H1 (cell line): Measurements from ENCODE around the gene DHRS13. TPM values are rescaled to one million over a fixed set of nuclear protein-coding genes. Genes with fewer than 3 reads are reported as not detected.

Experiments used
- CTCF ChIA-PET: fragments of 300-600 bp; sonication (Branson Sonifier 250); formaldehyde crosslinking; loops from one replicate; lab custom pipeline; 2021; ENCODE audit not compliant: partially characterized antibody; lab: Charles Lee
- POLR2A ChIA-PET: fragments of 300-600 bp; sonication (Branson Sonifier 250); formaldehyde crosslinking; loops from one replicate; lab custom pipeline; 2021; ENCODE audit warnings: inconsistent platforms; ENCODE audit not compliant: partially characterized antibody; lab: Charles Lee
- DNase-seq, 2 experiments: peaks; one replicate each; pipeline versions ENCODE4 v3.0.0 to v3.0.0-alpha.2; 2010 to 2022; ENCODE audit warnings: low spot score in 2 of 2, low read depth in 1 of 2, mixed read lengths in 1 of 2
- FAIRE-seq: peaks from 2 replicates; lab custom pipeline; 2011; peaks lifted over from hg19 to GRCh38; lab: Jason Lieb, UNC
- H2AFZ ChIP-seq: 2 replicates; pipeline ENCODE4 v1.8.1; 2012; ENCODE audit warnings: low read length, inconsistent platforms
- H2AK5ac ChIP-seq: 2 replicates; pipeline ENCODE4 v1.6.1; 2013; ENCODE audit warnings: low read depth, low read length
- H2BK120ac ChIP-seq: replicated peaks from 2 replicates; pipeline ENCODE3; 2013; ENCODE audit warnings: low read depth, low read length, inconsistent platforms
- H2BK12ac ChIP-seq: 2 replicates; pipeline ENCODE4 v1.6.1; 2013; ENCODE audit warnings: low read depth, low read length
- H2BK15ac ChIP-seq: 2 replicates; pipeline ENCODE4 v1.6.1; 2013; ENCODE audit warnings: low read length
- H2BK20ac ChIP-seq: 2 replicates; pipeline ENCODE4 v1.6.1; 2013; ENCODE audit warnings: low read length
- H2BK5ac ChIP-seq: 2 replicates; pipeline ENCODE4 v1.6.1; 2013; ENCODE audit warnings: low read depth, low read length
- H3K14ac ChIP-seq: 2 replicates; pipeline ENCODE4 v1.6.1; 2013; ENCODE audit warnings: inconsistent platforms; ENCODE audit not compliant: insufficient read length
- H3K18ac ChIP-seq: 2 replicates; pipeline ENCODE4 v1.6.1; 2013; ENCODE audit warnings: low read length; ENCODE audit errors: extremely low read depth
- H3K23ac ChIP-seq: 2 replicates; pipeline ENCODE4 v1.6.1; 2013; ENCODE audit warnings: inconsistent platforms; ENCODE audit not compliant: insufficient read length
- H3K23me2 ChIP-seq: 2 replicates; pipeline ENCODE4 v1.6.1; 2013; ENCODE audit warnings: low read depth, low read length
- H3K27ac ChIP-seq: 2 replicates; pipeline ENCODE4 v1.6.1; 2011; ENCODE audit warnings: low read depth, low read length, inconsistent platforms
- H3K27me3 ChIP-seq, 4 experiments: replicated peaks in 1 of 4; 1 replicate in 1 of 4; 2 replicates in 3 of 4; pipeline versions ENCODE4 v1.6.1 to v1.8.1; 2011 to 2013; ENCODE audit warnings: low read length in 3 of 4, mild to moderate bottlenecking in 3 of 4, inconsistent platforms in 2 of 4, mixed read lengths in 2 of 4, moderate library complexity in 1 of 4; ENCODE audit not compliant: control insufficient read depth in 3 of 4, insufficient read depth in 3 of 4; ENCODE audit errors: extremely low read depth in 1 of 4
- H3K36me3 ChIP-seq, 4 experiments: 2 replicates each; pipeline versions ENCODE4 v1.6.1 to v1.8.1; 2011 to 2013; ENCODE audit warnings: mild to moderate bottlenecking in 4 of 4, low read length in 3 of 4, moderate library complexity in 2 of 4, control low read depth in 1 of 4, inconsistent platforms in 1 of 4; ENCODE audit not compliant: insufficient read depth in 4 of 4, control insufficient read depth in 2 of 4
- H3K4ac ChIP-seq: replicated peaks from 2 replicates; pipeline ENCODE3; 2013; ENCODE audit warnings: low read length, low read depth, mixed read lengths, inconsistent platforms; ENCODE audit not compliant: insufficient read length
- H3K4me1 ChIP-seq, 4 experiments: replicated peaks in 1 of 4; 1 replicate in 1 of 4; 2 replicates in 3 of 4; pipeline versions ENCODE4 v1.6.1 to v1.8.1; 2011 to 2013; ENCODE audit warnings: low read length in 3 of 4, inconsistent platforms in 2 of 4, mixed read lengths in 1 of 4; ENCODE audit not compliant: insufficient read depth in 4 of 4, control insufficient read depth in 3 of 4
- H3K4me2 ChIP-seq, 2 experiments: 2 replicates each; pipeline versions ENCODE4 v1.6.1 to v1.8.1; 2011 to 2013; ENCODE audit warnings: low read depth in 2 of 2, low read length in 2 of 2, control low read depth in 1 of 2, inconsistent platforms in 1 of 2, mild to moderate bottlenecking in 1 of 2; ENCODE audit not compliant: insufficient read depth in 1 of 2
- H3K4me3 ChIP-seq, 4 experiments: fragments of 200-600, 300-600 bp in 1 of 4; sonication (generic), shearing (Covaris generic), sonication (Bioruptor Twin) in 1 of 4; 2 replicates each; pipeline versions ENCODE4 v1.5.1 to v1.8.1; 2011 to 2016; ENCODE audit warnings: low read length in 4 of 4, low read depth in 3 of 4, control low read depth in 2 of 4, inconsistent platforms in 2 of 4, mild to moderate bottlenecking in 2 of 4, mixed read lengths in 1 of 4, moderate library complexity in 1 of 4; ENCODE audit not compliant: insufficient read depth in 2 of 4; ENCODE audit errors: extremely low read depth in 1 of 4
- H3K56ac ChIP-seq: replicated peaks from 2 replicates; pipeline ENCODE3; 2013; ENCODE audit warnings: low read depth, mild to moderate bottlenecking, mixed read lengths, low read length, inconsistent platforms; ENCODE audit not compliant: insufficient read length
- H3K79me1 ChIP-seq: 2 replicates; pipeline ENCODE4 v1.6.1; 2013; ENCODE audit warnings: low read depth, low read length, control low read depth
- H3K79me2 ChIP-seq, 2 experiments: 2 replicates each; pipeline versions ENCODE4 v1.6.1 to v1.8.1; 2012 to 2013; ENCODE audit warnings: low read length in 2 of 2, mild to moderate bottlenecking in 2 of 2, inconsistent platforms in 1 of 2; ENCODE audit not compliant: insufficient read depth in 2 of 2, control insufficient read depth in 1 of 2
- H3K9ac ChIP-seq, 4 experiments: replicated peaks in 1 of 4; 1 replicate in 1 of 4; 2 replicates in 3 of 4; pipeline versions ENCODE4 v1.6.1 to v1.8.1; 2011 to 2013; ENCODE audit warnings: low read depth in 3 of 4, low read length in 3 of 4, control low read depth in 2 of 4, mild to moderate bottlenecking in 2 of 4, moderate library complexity in 2 of 4, inconsistent platforms in 1 of 4; ENCODE audit errors: extremely low read depth in 1 of 4
- H3K9me3 ChIP-seq, 2 experiments: 2 replicates each; pipeline versions ENCODE4 v1.6.1 to v1.8.1; 2012 to 2013; ENCODE audit warnings: mild to moderate bottlenecking in 2 of 2, moderate library complexity in 2 of 2, control low read depth in 1 of 2, inconsistent platforms in 1 of 2, low read depth in 1 of 2, low read length in 1 of 2, mixed read lengths in 1 of 2; ENCODE audit not compliant: insufficient read depth in 2 of 2
- H4K20me1 ChIP-seq, 2 experiments: replicated peaks in 1 of 2; 2 replicates each; pipeline versions ENCODE3 to v1.8.1; 2011 to 2013; ENCODE audit warnings: inconsistent platforms in 2 of 2, low read length in 2 of 2, mild to moderate bottlenecking in 1 of 2; ENCODE audit not compliant: insufficient read depth in 2 of 2, control insufficient read depth in 1 of 2
- H4K5ac ChIP-seq: 2 replicates; pipeline ENCODE4 v1.6.1; 2013; ENCODE audit warnings: low read length, low read depth, mixed read lengths, inconsistent platforms; ENCODE audit not compliant: insufficient read length
- H4K8ac ChIP-seq: 2 replicates; pipeline ENCODE4 v1.8.0; 2013; ENCODE audit warnings: mild to moderate bottlenecking, moderate library complexity, low read length, inconsistent platforms; ENCODE audit not compliant: insufficient read depth; ENCODE audit errors: extremely low read depth
- H4K91ac ChIP-seq: replicated peaks from 2 replicates; pipeline ENCODE3; 2013; ENCODE audit warnings: low read length, mixed read lengths, inconsistent platforms; ENCODE audit not compliant: insufficient read length
- CTCF ChIP-seq, 3 experiments: IDR thresholded peaks; 1 replicate in 2 of 3; 2 replicates in 1 of 3; pipeline versions ENCODE4 v1.5.1 to v1.6.1; 2011; ENCODE audit warnings: low read length in 3 of 3, mild to moderate bottlenecking in 3 of 3, inconsistent platforms in 2 of 3, low read depth in 1 of 3, moderate library complexity in 1 of 3; ENCODE audit not compliant: insufficient read depth in 1 of 3; ENCODE audit errors: control extremely low read depth in 1 of 3
- FOSL1 ChIP-seq: IDR thresholded peaks from 2 replicates; pipeline ENCODE4 v1.6.1; 2011; ENCODE audit warnings: mild to moderate bottlenecking, low read depth, low read length, moderate library complexity; ENCODE audit not compliant: insufficient read depth
- GABPA ChIP-seq: IDR thresholded peaks from 2 replicates; pipeline ENCODE4 v1.6.1; 2011; ENCODE audit warnings: mild to moderate bottlenecking, low read length, moderate library complexity, borderline replicate concordance; ENCODE audit not compliant: insufficient read depth
- WGBS, 2 experiments: shearing (Covaris generic) in 1 of 2; methylation state at CpG; one replicate each; pipeline versions ENCODE4 v1.1.6 to v1.1.7; 2013 to 2015; ENCODE audit warnings: low lambda C conversion rate in 2 of 2, mixed read lengths in 2 of 2, inconsistent platforms in 1 of 2, low coverage in 1 of 2, missing lambda C conversion rate in 1 of 2; ENCODE audit not compliant: insufficient replicate concordance in 2 of 2, insufficient coverage in 1 of 2, insufficient read length in 1 of 2; ENCODE audit errors: extremely low coverage in 1 of 2, missing lambda C conversion rate in 1 of 2; 5-methylcytosine and 5-hydroxymethylcytosine counted together
- polyA plus RNA-seq, 7 experiments: library from polyadenylated mRNA; depleted of rRNA in 3 of 7; stranded (reverse) in 5 of 7; unstranded in 2 of 7; fragments of >200 nt in 5 of 7; fragments of 200-250 nt in 2 of 7; gene quantifications; 1 replicate in 5 of 7; 2 replicates in 1 of 7; 4 replicates in 1 of 7; pipeline versions ENCODE4 v1.2.1 to v1.2.3, GENCODE V29; 2011 to 2013; ENCODE audit warnings: missing spikeins in 2 of 7, mixed read lengths in 2 of 7
- total RNA-seq: library from RNA; stranded (reverse); fragmentation: NEBNext Ultra II Directional; extraction: Animal tissue kit (Norgen Biotek cat#: 25700); gene quantifications from 2 replicates; pipeline ENCODE4 v1.2.1, GENCODE V29; 2021

The DHRS13 gene
- total and polyA plus RNA-seq, 2 of the 8 experiments (the other 6 are each of a cell fraction or from before 2014, with no cell fraction given), result 23.7 to 30.0 TPM

GRCh38 chr17:28861393-28862203, 41.3 kb downstream of the DHRS13 start:
- H3K9ac ChIP-seq, result no peak overlapping the region
- H2BK15ac ChIP-seq, result no peak overlapping the region
- H3K14ac ChIP-seq, result no peak overlapping the region
- DNase-seq, result no peak
- H3K4me1 ChIP-seq, result peaks cover 0 to 6% (median 0%) of the 10 kb centered on the region in 4 experiments; a peak in 2 of 7 replicates
- H4K5ac ChIP-seq, result no peak overlapping the region
- no peak overlapping the region for H3K18ac ChIP-seq
- H3K27me3 ChIP-seq, result no peaks in the 10 kb centered on the region
- H3K79me1 ChIP-seq, result no peaks in the 10 kb centered on the region; the same call in 1 of the 2 replicates
- H2BK12ac ChIP-seq, result no peak overlapping the region
- no peak overlapping the region for H4K8ac ChIP-seq
- H4K91ac ChIP-seq, result no peak overlapping the region
- H2AK5ac ChIP-seq, result no peak overlapping the region
- no peaks in the 10 kb centered on the region for H3K23me2 ChIP-seq
- 0 out of 8 replicates have a peak overlapping the region, but pooled peaks of 1 of the 4 experiments have one; percentile 33 for H3K4me3 ChIP-seq
- no peak overlapping the region for H3K56ac ChIP-seq
- no peak overlapping the region for H2BK120ac ChIP-seq
- no peak overlapping the region for H3K27ac ChIP-seq
- H3K36me3 ChIP-seq, result peaks cover 16 to 23% (median 20%) of the 10 kb centered on the region in 4 experiments; a peak in 7 of 8 replicates
- no peak overlapping the region for H2BK5ac ChIP-seq
- H3K9me3 ChIP-seq, result no peaks in the 10 kb centered on the region
- 75% methylated on average over 8 of the region's 8 CpGs; no CpG with 5 or more reads in 1 of the 2 experiments for WGBS, 2 experiments
- ChIA-PET CTCF (interaction anchor here (0.8 to 3.9 kb wide), 13 partner anchors 9 to 135 kb away, joined by 3 to 31 read pairs (median 5); partner anchors contain the start of genes FLOT2 and TLCD1), POLR2A (interaction anchor here (0.7 to 2.2 kb wide), 15 partner anchors 9 to 153 kb away, joined by 3 to 8 read pairs (median 3); partner anchors contain the start of genes FAM222B and RPL23A)
- no peak overlapping the region for H3K23ac ChIP-seq
- H2BK20ac ChIP-seq, result no peak overlapping the region
- no peak overlapping the region for H3K4ac ChIP-seq
- H2AFZ ChIP-seq, result no peak overlapping the region; the same call in 1 of the 2 replicates
- no peaks in the 10 kb centered on the region for H3K79me2 ChIP-seq
- FAIRE-seq, result no peak
- peak overlapping the region in 1 of 2 experiments; percentile 42; a peak in 2 of 4 replicates for H3K4me2 ChIP-seq
- peaks cover 1 to 3% of the 10 kb centered on the region in 2 experiments for H4K20me1 ChIP-seq
- no peak for TF ChIP-seq CTCF (IDR thresholded peaks at IDR 0.05; ENCODE audit: control extremely low read depth in 1 of 3, insufficient read depth in 1 of 3, low read depth in 1 of 3, low read length in 3 of 3)
- TF ChIP-seq GABPA, result no peak
- TF ChIP-seq FOSL1, result no peak
